Liver (tissue), 9 donors: ENCODE results near the gene SECISBP2L. TPM values are rescaled to one million over a fixed set of nuclear protein-coding genes. Genes with fewer than 3 reads are reported as not detected.

Experiments used
- DNase-seq: peaks from one replicate; pipeline ENCODE4 v3.0.0-alpha.2; 2017; ENCODE audit warnings: low spot score
- H3K27ac ChIP-seq, 2 donors: one replicate each; pipeline ENCODE4 v1.7.0; 2013; ENCODE audit warnings: inconsistent platforms in 2 of 2, low read length in 2 of 2, control low read depth in 1 of 2, low read depth in 1 of 2, mild to moderate bottlenecking in 1 of 2
- H3K27me3 ChIP-seq, 4 donors: one replicate each; pipeline versions ENCODE4 v1.6.1 to v1.7.0; 2013; ENCODE audit warnings: low read length in 3 of 4, inconsistent platforms in 1 of 4, mild to moderate bottlenecking in 1 of 4, moderate library complexity in 1 of 4; ENCODE audit not compliant: control insufficient read depth in 4 of 4, insufficient read depth in 4 of 4
- H3K36me3 ChIP-seq, 4 donors: one replicate each; pipeline versions ENCODE4 v1.6.1 to v1.7.0; 2013; ENCODE audit warnings: low read length in 3 of 4, mild to moderate bottlenecking in 3 of 4, low read depth in 1 of 4, moderate library complexity in 1 of 4; ENCODE audit not compliant: control insufficient read depth in 4 of 4, insufficient read depth in 3 of 4
- H3K4me1 ChIP-seq, 4 donors: one replicate each; pipeline versions ENCODE4 v1.6.1 to v1.7.0; 2013; ENCODE audit warnings: low read length in 3 of 4, mild to moderate bottlenecking in 3 of 4, moderate library complexity in 1 of 4; ENCODE audit not compliant: control insufficient read depth in 4 of 4, insufficient read depth in 4 of 4
- H3K4me3 ChIP-seq, 3 donors: one replicate each; pipeline versions ENCODE4 v1.6.1 to v1.7.0; 2013; ENCODE audit warnings: low read length in 3 of 3, control low read depth in 1 of 3, low read depth in 1 of 3, mild to moderate bottlenecking in 1 of 3
- H3K9ac ChIP-seq, 2 donors: one replicate each; pipeline ENCODE4 v1.7.0; 2013; ENCODE audit warnings: low read length in 2 of 2, mild to moderate bottlenecking in 2 of 2, moderate library complexity in 2 of 2, control low read depth in 1 of 2, low read depth in 1 of 2
- H3K9me3 ChIP-seq, 4 donors: one replicate each; pipeline versions ENCODE4 v1.6.1 to v1.7.0; 2013; ENCODE audit warnings: low read length in 3 of 4; ENCODE audit not compliant: control insufficient read depth in 4 of 4
- CTCF ChIP-seq: fragments of 150-350 bp; IDR thresholded peaks from 2 replicates; pipeline ENCODE4 v1.5.1; 2017; ENCODE audit warnings: improper control_type of control experiment, low read depth, low read length; ENCODE audit not compliant: missing input control
- EGR1 ChIP-seq, 2 donors: IDR thresholded peaks; 2 replicates each; pipeline ENCODE4 v1.6.1; 2016 to 2018; ENCODE audit warnings: antibody characterized with exemption in 2 of 2, low read depth in 2 of 2
- FOXA1 ChIP-seq: IDR thresholded peaks from 2 replicates; pipeline ENCODE4 v1.6.1; 2016; ENCODE audit warnings: antibody characterized with exemption
- FOXA2 ChIP-seq: IDR thresholded peaks from 2 replicates; pipeline ENCODE4 v1.6.1; 2016; ENCODE audit warnings: antibody characterized with exemption
- GABPA ChIP-seq, 2 donors: IDR thresholded peaks in 1 of 2; conservative IDR thresholded peaks in 1 of 2; 2 replicates each; pipeline ENCODE4 v1.6.1; 2016; ENCODE audit warnings: antibody characterized with exemption in 2 of 2, mild to moderate bottlenecking in 1 of 2, moderate library complexity in 1 of 2
- HNF4A ChIP-seq, 2 donors: conservative IDR thresholded peaks; 2 replicates each; pipeline ENCODE4 v1.6.1; 2016; ENCODE audit warnings: antibody characterized with exemption in 2 of 2, mild to moderate bottlenecking in 2 of 2
- HNF4G ChIP-seq: IDR thresholded peaks from 2 replicates; pipeline ENCODE4 v1.6.1; 2016; ENCODE audit warnings: antibody characterized with exemption
- RAD21 ChIP-seq, 2 donors: IDR thresholded peaks; 2 replicates each; pipeline ENCODE4 v1.6.1; 2016; ENCODE audit warnings: antibody characterized with exemption in 2 of 2, mild to moderate bottlenecking in 2 of 2
- RXRA ChIP-seq, 2 donors: IDR thresholded peaks; 2 replicates each; pipeline ENCODE4 v1.6.1; 2017 to 2018; ENCODE audit warnings: antibody characterized with exemption in 2 of 2, mild to moderate bottlenecking in 1 of 2
- SP1 ChIP-seq: IDR thresholded peaks from 2 replicates; pipeline ENCODE4 v1.6.1; 2018; ENCODE audit warnings: antibody characterized with exemption, mild to moderate bottlenecking
- YY1 ChIP-seq: IDR thresholded peaks from 2 replicates; pipeline ENCODE4 v1.6.1; 2016; ENCODE audit warnings: antibody characterized with exemption, mild to moderate bottlenecking
- ZBTB33 ChIP-seq: IDR thresholded peaks from 2 replicates; pipeline ENCODE4 v1.6.1; 2016; ENCODE audit warnings: antibody characterized with exemption
- polyA plus RNA-seq, 2 donors: library from polyadenylated mRNA; stranded (reverse) in 1 of 2; unstranded in 1 of 2; fragments of 200-250 nt in 1 of 2; fragments of >200 nt in 1 of 2; fragmentation: Nextera tagmentation in 1 of 2; extraction: Ambion mirVana in 1 of 2; gene quantifications; one replicate each; pipeline versions ENCODE4 v1.2.1 to v1.2.3, GENCODE V29; 2013 to 2015
- total RNA-seq, 2 donors: library from RNA; depleted of rRNA; stranded (reverse); fragments of >200 nt; gene quantifications; one replicate each; pipeline ENCODE4 v1.2.3, GENCODE V29; 2014
- TF ChIP-seq, protein P1 (sequence below): IDR thresholded peaks from 2 replicates; pipeline ENCODE4 v1.6.1; 2016; ENCODE audit warnings: antibody characterized with exemption
- TF ChIP-seq, protein P2 (sequence below): IDR thresholded peaks from 2 replicates; pipeline ENCODE4 v1.6.1; 2016; ENCODE audit warnings: antibody characterized with exemption, mild to moderate bottlenecking
- TF ChIP-seq, protein P3 (sequence below): IDR thresholded peaks from 2 replicates; pipeline ENCODE4 v1.6.1; 2016; ENCODE audit warnings: antibody characterized with exemption
- donor health status: healthy.
- donor health status: healthy.
- donor health status: healthy.
- donor health status: healthy.
- donor health status: healthy.

The SECISBP2L gene
- total and polyA plus RNA-seq, 4 donors = 5.7 to 15.7 (median 14.3) TPM

DNA sequence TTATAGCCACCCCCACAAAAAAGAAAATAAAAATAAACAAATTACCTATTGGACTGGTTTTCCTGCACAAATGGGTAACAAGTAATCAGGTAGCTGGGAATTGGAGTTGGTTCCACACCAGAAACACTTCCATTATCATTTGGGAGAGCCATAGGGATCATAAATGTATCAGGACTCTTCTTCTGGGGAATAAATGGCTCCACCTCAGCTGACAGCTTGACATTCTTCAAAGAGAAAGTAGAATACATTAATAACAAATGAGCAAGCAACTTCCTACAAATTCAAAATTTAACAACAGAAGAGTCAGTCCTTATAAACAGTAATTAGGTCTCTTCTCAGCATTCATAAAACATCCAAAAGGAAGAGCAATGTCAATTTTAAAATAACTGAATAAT is 8.7 kb downstream of the SECISBP2L start:
- DNase-seq = no peak
- no peak overlapping the region for H3K4me3 ChIP-seq
- no peak overlapping the region for H3K9ac ChIP-seq
- no peaks in the 10 kb centered on the region for H3K9me3 ChIP-seq
- peaks cover 3 to 18% (median 4%) of the 10 kb centered on the region in 4 donors for H3K4me1 ChIP-seq
- TF ChIP-seq, protein P1, sequence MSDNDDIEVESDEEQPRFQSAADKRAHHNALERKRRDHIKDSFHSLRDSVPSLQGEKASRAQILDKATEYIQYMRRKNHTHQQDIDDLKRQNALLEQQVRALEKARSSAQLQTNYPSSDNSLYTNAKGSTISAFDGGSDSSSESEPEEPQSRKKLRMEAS = no peak
- TF ChIP-seq EGR1 (IDR thresholded peaks at IDR 0.05; ENCODE audit: low read depth in 2 of 2) (no peak), GABPA (IDR thresholded peaks at IDR 0.05 in 1 of 2, conservative IDR thresholded peaks at IDR 0.05 in 1 of 2) (no peak), CTCF (no peak), YY1 (no peak), FOXA2 (no peak), HNF4A (conservative IDR thresholded peaks at IDR 0.05) (no peak), FOXA1 (no peak), RXRA (IDR thresholded peaks at IDR 0.05) (no peak), HNF4G (no peak), ZBTB33 (no peak), RAD21 (IDR thresholded peaks at IDR 0.05) (no peak), SP1 (no peak)
- TF ChIP-seq, protein P2, sequence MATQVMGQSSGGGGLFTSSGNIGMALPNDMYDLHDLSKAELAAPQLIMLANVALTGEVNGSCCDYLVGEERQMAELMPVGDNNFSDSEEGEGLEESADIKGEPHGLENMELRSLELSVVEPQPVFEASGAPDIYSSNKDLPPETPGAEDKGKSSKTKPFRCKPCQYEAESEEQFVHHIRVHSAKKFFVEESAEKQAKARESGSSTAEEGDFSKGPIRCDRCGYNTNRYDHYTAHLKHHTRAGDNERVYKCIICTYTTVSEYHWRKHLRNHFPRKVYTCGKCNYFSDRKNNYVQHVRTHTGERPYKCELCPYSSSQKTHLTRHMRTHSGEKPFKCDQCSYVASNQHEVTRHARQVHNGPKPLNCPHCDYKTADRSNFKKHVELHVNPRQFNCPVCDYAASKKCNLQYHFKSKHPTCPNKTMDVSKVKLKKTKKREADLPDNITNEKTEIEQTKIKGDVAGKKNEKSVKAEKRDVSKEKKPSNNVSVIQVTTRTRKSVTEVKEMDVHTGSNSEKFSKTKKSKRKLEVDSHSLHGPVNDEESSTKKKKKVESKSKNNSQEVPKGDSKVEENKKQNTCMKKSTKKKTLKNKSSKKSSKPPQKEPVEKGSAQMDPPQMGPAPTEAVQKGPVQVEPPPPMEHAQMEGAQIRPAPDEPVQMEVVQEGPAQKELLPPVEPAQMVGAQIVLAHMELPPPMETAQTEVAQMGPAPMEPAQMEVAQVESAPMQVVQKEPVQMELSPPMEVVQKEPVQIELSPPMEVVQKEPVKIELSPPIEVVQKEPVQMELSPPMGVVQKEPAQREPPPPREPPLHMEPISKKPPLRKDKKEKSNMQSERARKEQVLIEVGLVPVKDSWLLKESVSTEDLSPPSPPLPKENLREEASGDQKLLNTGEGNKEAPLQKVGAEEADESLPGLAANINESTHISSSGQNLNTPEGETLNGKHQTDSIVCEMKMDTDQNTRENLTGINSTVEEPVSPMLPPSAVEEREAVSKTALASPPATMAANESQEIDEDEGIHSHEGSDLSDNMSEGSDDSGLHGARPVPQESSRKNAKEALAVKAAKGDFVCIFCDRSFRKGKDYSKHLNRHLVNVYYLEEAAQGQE = no peak
- TF ChIP-seq, protein P3, sequence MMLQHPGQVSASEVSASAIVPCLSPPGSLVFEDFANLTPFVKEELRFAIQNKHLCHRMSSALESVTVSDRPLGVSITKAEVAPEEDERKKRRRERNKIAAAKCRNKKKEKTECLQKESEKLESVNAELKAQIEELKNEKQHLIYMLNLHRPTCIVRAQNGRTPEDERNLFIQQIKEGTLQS = no peak
- peaks cover 0 to 9% (median 0%) of the 10 kb centered on the region in 4 donors for H3K36me3 ChIP-seq
- no peak overlapping the region for H3K27ac ChIP-seq
- no peaks in the 10 kb centered on the region for H3K27me3 ChIP-seq
